Upper lobe of left lung (tissue), 4 donors: ENCODE results near the gene CUX1.

Experiments used
- CTCF ChIP-seq, 6 experiments: fragments of 450-650 bp in 4 of 6; fragments of 200-600 bp in 2 of 6; sonication (generic) in 2 of 6; IDR thresholded peaks; one replicate each; pipeline ENCODE4 v1.5.1; 2016 to 2019; ENCODE audit warnings: antibody characterized with exemption in 6 of 6
- POLR2A ChIP-seq, 4 donors: fragments of 450-650 bp; IDR thresholded peaks; one replicate each; pipeline ENCODE4 v1.5.1; 2016 to 2017; ENCODE audit warnings: antibody characterized with exemption in 4 of 4, mild to moderate bottlenecking in 2 of 4
- POLR2AphosphoS5 ChIP-seq, 2 donors: sonication (generic); formaldehyde crosslinking; IDR thresholded peaks; one replicate each; pipeline ENCODE4 v1.5.1; 2017; ENCODE audit warnings: antibody characterized with exemption in 2 of 2

- no peak for TF ChIP-seq POLR2AphosphoS5 (IDR thresholded peaks at IDR 0.05)
- TF ChIP-seq CTCF (IDR thresholded peaks at IDR 0.05), result no peak
- no peak for TF ChIP-seq POLR2A (IDR thresholded peaks at IDR 0.05)
These were observed 337.0 kb downstream of the CUX1 start for GRCh38 chr7:102154425-102154824.
